Measurements from ENCODE around the gene VAV2. TPM values are rescaled to one million over a fixed set of nuclear protein-coding genes. Genes with fewer than 3 reads are reported as not detected.
A peak's percentile ranks its signal among the peaks of the same experiment; 100 is the strongest.

The VAV2 gene
- total and polyA plus RNA-seq, 9 of the 15 experiments (the other 6 are each of a cell fraction or from before 2014, with no cell fraction given): 0.01 to 2.7 (median 1.0) TPM; not detected in 1

DNA sequence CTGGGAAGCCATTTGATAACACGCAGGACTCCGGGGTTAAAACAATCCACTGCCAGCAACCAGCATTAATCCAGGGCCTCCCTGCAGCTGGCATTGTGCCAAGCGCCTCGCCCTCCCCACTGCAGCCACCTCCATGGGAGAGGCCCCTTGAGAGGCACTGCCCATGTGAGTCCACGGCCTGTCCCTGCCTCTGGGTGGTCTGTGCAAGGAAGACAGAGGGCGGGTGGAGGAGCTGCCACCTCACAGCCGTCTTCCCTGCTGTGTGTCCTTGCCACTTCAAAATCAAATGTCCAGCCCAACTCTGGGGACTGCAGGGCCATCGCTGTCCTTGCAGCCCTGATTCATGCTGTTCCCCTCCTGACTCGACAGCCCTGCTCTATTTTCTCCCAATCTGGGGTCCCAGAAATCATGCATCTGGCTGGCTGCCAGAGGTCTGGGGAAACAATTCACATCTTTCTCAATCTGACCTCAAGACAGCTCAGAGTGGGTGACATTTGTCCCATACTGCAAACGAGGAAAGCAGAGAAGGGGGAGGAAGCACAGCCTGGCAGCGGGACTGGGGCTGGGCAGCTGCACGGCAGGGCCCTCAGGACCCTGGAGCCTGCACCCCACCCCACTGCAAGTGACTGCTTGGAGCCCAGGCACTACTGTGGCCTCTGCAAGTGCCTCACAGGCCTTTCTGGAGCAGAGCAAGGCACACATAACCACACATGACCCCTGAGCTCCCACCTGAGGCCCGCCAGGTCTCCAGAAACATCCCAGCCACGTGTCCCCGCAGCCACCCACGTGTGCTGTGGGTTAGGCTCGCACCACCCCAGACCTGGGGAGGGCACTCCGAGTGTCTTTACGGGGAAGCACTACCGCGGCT lies 48.9 kb upstream of the VAV2 start:
- 73% methylated on average over 16 of the region's 21 CpGs for WGBS (ENCODE audit: insufficient coverage, low coverage, missing lambda C conversion rate)
- ChIA-PET POLR2A (interaction anchor here (0.7 kb wide), 1 partner anchor 584 kb away, joined by 3 read pairs; no protein-coding TSS in a partner anchor), CTCF (ENCODE audit: low intra/inter-chr PET ratio) (no interaction called here)
- Histone ChIP-seq H3K9ac (ENCODE audit: insufficient read depth in 1 of 2, low read depth in 2 of 2, low read length in 2 of 2) (no peak overlapping the region), H4K20me1 (replicated peaks; ENCODE audit: control insufficient read depth, insufficient read depth, low read length) (no peaks in the 10 kb centered on the region), H3K9me3 (replicated peaks; ENCODE audit: control insufficient read depth, insufficient read depth, low read depth, low read length) (no peaks in the 10 kb centered on the region), H3K4me3 (no peak overlapping the region), H3K4me2 (ENCODE audit: insufficient read depth, low read length) (no peak overlapping the region), H3K27me3 (ENCODE audit: control insufficient read depth in 2 of 2, insufficient read depth in 2 of 2, low read length in 2 of 2) (no peaks in the 10 kb centered on the region), H3K4me1 (replicated peaks in 1 of 2; ENCODE audit: control insufficient read depth in 2 of 2, insufficient read depth in 2 of 2, low read length in 2 of 2) (peaks cover 0 to 20% of the 10 kb centered on the region in 2 experiments; a peak in 2 of 5 replicates), H3K27ac (ENCODE audit: extremely low read depth, low read depth, low read length) (no peak overlapping the region), H3K79me2 (ENCODE audit: control insufficient read depth, insufficient read depth, low read length) (no peaks in the 10 kb centered on the region), H2AFZ (ENCODE audit: low read depth, low read length) (no peak overlapping the region), H3K9me1 (ENCODE audit: control insufficient read depth, insufficient read depth, low read length) (no peaks in the 10 kb centered on the region), H3K36me3 (ENCODE audit: control insufficient read depth, insufficient read depth, low read length) (peaks cover 27% of the 10 kb centered on the region; the same call in 1 of the 3 replicates)
- DNase-seq (ENCODE audit: extremely low read depth in 1 of 4, low spot score in 3 of 4) (no peak), ATAC-seq (no peak), FAIRE-seq (no peak)
- in situ Hi-C loops (cut with MboI): no loop called here
- no TSS peak for BruUV-seq (replicated peaks)
- intact Hi-C loops (cut with micrococcal nuclease): no loop called here
- TF ChIP-seq, protein P1, sequence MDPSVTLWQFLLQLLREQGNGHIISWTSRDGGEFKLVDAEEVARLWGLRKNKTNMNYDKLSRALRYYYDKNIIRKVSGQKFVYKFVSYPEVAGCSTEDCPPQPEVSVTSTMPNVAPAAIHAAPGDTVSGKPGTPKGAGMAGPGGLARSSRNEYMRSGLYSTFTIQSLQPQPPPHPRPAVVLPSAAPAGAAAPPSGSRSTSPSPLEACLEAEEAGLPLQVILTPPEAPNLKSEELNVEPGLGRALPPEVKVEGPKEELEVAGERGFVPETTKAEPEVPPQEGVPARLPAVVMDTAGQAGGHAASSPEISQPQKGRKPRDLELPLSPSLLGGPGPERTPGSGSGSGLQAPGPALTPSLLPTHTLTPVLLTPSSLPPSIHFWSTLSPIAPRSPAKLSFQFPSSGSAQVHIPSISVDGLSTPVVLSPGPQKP (CRISPR knock-in tag; IDR thresholded peaks at IDR 0.05): no peak
- TF ChIP-seq NFIC (IDR thresholded peaks at IDR 0.05) (peak; percentile 95), RBM34 (IDR thresholded peaks at IDR 0.05; ENCODE audit: borderline replicate concordance, insufficient read depth, low read length) (no peak), POLR2G (IDR thresholded peaks at IDR 0.05; ENCODE audit: low read depth, low read length) (peak; percentile 17; the same call in 1 of the 2 replicates), NFIX (CRISPR knock-in tag; IDR thresholded peaks at IDR 0.05; ENCODE audit: low read depth) (peak; percentile 85)

All from K562 (cell line).